KG1 (cell line): ENCODE measurements around the gene ANKRD63.

Experiments
- DNase-seq: peaks from one replicate; lab custom pipeline; 2025; lab: John Stamatoyannopoulos, UW

The ANKRD63 gene

DNA sequence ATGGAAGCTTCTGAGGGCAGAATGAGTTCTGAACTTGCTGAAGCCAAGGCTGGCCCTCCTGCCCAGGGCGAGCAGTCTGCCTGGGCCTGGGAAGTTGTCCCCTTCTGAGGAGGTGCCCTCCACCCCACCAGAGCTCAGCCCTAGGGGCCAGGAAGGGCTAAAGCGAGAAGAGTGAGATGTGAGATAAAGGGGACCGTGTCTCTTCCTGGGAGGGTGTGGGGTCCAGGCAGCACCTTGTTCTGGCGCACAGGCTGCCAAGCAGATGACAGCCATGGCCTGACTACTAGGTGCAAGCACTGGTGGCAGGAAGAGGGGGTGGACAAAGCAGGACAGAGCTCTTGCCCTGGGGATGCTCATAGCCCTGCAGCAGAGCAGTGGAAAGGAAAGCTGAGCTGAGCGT, 40.3 kb downstream of the ANKRD63 start:
- DNase-seq: no peak

DNA sequence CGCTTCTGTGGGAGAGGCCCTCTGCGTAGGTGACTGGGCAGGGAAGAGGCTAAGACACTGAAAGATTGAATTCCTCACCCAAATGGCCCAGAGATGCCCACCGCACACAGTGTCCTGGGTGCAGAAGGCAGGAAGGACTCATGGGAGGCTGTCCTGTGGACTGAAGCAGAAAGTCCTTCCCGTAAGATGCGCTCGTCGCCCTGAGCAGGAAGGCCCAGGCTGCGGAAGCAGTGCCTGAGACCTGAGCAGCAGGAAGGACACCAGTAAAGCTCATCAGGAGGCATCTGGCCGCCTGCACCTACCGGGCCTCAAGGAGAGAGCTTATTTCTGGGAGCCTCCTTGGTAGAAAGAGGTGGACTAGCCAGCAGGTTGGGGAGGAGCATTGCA, 40.7 kb downstream of the ANKRD63 start:
- no peak for DNase-seq

DNA sequence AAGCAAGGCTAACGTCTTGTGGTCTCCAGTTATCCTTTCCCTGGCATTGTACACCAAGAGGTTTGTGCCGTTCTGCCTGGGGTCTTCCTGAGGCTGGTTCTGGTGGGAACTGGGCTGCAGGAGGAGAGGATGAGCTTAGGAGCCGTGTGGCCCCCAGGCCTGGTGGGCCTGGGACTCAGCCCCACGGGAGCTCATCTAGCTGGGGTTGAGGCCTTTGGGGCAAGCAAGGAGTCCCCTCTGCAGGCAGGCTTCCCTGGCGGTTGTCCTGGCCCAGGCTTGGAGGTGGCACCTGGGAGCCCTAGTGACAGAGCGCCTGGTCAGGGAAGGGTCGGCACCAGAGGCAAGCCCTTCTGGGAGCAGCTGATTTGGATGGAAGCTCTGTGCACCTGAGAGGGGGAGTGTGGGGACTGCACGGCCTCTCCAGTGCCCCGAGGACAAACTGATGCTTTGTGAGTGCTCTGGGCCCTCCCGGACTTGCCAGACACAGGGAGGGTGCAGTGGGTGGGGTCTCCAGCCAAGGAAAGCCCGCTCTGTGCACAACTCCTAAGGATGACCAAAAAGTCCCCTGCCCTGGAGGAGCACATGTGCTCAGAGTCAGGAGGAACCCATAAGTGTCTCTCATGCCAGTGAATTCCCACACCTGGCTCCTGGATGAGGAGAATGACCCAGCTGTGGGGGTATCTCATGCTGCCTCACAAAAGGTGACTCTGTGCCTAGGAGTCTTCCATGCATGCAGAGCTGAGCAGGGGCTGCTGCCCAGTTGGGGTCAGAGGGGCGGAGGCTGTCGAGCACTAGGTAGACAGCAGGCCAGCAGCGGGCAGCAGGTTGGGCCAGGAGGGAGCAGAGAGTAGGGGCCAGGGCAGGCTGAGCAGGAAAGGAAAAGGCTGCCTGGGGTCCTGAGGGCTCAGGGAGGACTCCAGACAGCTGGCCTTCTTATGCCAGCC, 41.3 kb downstream of the ANKRD63 start:
- no peak for DNase-seq

DNA sequence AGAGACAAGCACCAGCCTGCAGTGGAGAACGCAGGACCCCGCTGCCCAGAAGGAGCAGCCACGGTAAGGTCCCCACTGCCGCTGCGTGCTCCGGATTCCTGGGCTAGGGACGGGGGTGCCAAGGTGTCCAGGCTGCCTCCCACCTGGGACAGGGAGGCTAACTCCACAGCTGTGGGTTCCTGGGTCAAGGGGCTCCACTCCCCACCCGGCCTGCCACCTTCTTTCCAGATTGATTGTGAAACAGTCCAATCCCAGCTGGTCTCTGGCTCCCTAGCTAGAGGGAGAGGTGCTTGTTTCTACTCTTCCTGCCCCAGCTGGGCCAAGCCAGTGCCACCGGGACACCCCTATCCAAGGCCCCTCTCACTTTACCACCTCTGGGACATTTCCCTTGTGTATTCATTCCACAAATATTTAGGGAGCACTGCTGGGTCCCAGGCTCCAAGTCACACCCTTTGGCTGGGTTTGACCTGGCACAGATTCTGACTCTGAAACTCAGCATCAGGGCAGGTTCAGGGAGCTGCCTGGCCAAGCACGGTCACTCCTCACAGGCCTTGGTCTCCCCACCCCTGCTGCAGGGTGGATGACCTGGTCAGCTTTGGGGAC, 42.1 kb downstream of the ANKRD63 start:
- no peak for DNase-seq

DNA sequence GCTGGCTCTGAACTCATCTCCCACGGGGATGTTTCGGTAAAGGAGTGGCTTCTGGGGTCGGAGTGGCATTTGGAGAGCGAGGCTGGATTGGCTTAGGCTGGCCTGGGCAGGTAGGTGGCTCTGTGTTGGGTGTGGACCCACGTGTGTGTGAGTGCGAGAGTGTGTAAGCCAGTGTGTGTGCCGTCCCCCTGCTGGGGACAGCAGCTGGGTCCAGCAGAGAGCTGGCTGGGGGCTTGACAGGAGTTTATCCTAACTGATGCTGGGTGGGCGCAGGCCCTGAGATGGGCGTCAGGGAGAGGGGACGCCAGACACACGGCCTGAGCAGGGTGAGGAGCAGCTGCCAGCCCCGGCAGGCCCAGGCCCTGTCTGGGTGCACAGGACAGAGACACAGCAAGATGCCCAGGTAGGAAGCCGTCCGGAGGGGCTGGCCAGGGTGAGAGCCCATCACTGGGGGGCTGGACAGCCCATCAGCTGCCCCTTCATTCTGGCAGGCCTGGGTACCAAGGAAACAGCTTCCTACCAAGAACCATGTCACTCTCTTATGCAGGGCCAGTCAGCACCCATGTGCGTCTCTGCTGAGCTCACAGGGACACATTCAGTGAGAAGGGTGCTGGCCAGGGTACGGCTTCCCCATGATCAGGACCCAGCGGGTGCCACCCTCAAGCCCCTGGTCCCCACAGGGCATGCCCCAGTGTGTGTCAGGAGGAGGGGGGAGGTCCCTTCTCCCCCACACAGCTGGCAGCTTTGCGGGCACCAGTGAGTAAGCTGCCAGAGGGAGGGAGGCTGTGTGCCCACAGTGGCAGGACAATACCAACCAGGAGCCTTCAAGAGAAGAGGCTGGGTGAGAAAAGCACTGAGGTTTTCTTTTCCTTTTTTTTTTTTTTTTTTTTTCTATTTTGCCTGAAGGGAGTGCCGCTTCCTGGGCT, 42.9 kb downstream of the ANKRD63 start:
- DNase-seq: no peak

DNA sequence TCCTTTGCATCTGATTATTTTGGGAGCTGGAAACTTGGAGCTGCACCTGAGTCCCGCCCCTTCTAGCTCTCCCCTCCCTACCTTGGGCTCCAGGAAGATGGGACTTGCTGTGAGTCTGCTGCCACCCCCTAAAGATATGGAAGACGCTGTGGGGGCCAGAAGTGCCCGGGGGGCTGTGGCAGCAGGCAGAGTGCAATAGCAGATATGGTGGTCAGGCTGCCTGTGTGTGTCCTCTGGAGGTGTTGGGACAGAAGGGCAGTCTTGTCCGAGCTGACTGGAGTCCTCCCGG, 43.5 kb downstream of the ANKRD63 start:
- no peak for DNase-seq

DNA sequence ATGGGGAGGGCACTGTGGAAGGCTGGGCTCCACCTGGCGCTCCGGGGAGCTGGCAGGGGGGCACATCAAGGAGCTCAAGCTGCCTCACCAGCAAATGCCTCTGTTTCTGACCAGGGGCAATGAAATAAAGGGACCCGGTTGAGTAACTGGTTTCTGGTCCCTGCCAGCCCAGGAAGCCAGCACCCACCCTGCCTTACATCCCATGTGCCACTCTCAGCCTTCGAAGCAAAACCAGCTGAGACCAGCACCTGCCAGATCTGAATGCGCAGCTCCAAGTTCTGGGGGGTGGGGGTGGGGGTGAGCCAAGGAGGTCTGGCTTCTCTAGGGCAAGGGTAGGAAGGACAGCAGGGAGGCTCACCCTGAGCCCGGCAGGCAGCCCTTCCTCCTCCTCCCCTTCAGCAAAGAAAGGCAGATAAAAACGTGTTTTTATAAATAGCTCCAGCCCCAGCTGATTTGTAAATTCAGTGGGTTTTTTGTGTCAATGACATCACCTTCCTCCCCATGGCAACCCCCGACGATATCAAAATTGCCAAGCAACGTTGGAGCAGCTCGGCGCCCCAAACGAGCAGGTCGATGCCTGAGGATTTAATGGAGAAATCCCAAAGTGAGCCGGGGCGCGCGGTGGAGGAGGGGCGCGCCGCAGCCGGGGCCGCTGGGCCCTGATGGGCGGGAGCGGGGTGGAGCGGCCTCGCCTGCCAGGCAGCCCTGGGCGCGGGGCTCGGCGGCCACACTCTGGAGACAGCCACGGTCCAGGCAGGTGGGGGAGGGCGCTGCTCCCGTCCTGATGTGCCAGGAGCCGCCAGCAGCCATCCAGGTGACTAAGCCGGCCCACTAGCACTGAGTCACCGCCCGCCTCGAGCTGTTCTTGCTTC, 44.1 kb downstream of the ANKRD63 start, which contains the start of gene PAK6:
PAK6 (plus strand) TSS at position 532 of the 872 bp plus-strand sequence. CDS start 25,723 bp downstream, outside the sequence.
- DNase-seq: no peak

GRCh38 chr15:40235201-40235885, 47.5 kb downstream of the ANKRD63 start:
- no peak for DNase-seq

GRCh38 chr15:40234783-40235182, 48.1 kb downstream of the ANKRD63 start:
- DNase-seq: no peak

- DNase-seq: no peak
Measured at GRCh38 chr15:40233727-40234577, 48.9 kb downstream of the ANKRD63 start.

- no peak for DNase-seq
Measured at GRCh38 chr15:40232625-40233070, 50.2 kb downstream of the ANKRD63 start.
